ENCODE data around the gene ZNF547. TPM values are rescaled to one million over a fixed set of nuclear protein-coding genes. Genes with fewer than 3 reads are reported as not detected.
A peak's percentile ranks its signal among the peaks of the same experiment; 100 is the strongest.

Gene ZNF547
- 3.6 and 3.9 TPM in 2 replicates for total RNA-seq

GRCh38 chr19:57362997-57363687, at the start of gene ZNF547, which contains the start of gene TRAPPC2B:
Gene ZNF547 (plus strand): TSS chr19:57363551. CDS start chr19:57368556, 5,005 bp downstream.
Gene TRAPPC2B (plus strand): TSS chr19:57363551. CDS start chr19:57364834, 1,283 bp downstream.
- Histone ChIP-seq H3K36me3 (ENCODE audit: control insufficient read depth, insufficient read depth, low read length) (peaks cover 4% of the 10 kb centered on the region), H3K4me3 (ENCODE audit: low read depth, low read length) (peak within 1 kb of the TSS; percentile 58), H3K27me3 (ENCODE audit: control insufficient read depth, insufficient read depth, low read length) (no peaks in the 10 kb centered on the region)
- peak; percentile 96 for DNase-seq (ENCODE audit: low read depth)
- no peak for TF ChIP-seq CTCF (IDR thresholded peaks at IDR 0.05; ENCODE audit: insufficient read depth, low read length, severe bottlenecking)
- FAIRE-seq = peak; percentile 97

GRCh38 chr19:57314146-57314545, 49.2 kb upstream of the ZNF547 start:
- no peaks in the 10 kb centered on the region for H3K36me3 ChIP-seq (ENCODE audit: control insufficient read depth, insufficient read depth, low read length)
- no peaks in the 10 kb centered on the region for H3K27me3 ChIP-seq (ENCODE audit: control insufficient read depth, insufficient read depth, low read length)
- no peak for DNase-seq (ENCODE audit: low read depth)
- FAIRE-seq = peak; percentile 75
- no peak for TF ChIP-seq CTCF (IDR thresholded peaks at IDR 0.05; ENCODE audit: insufficient read depth, low read length, severe bottlenecking)
- no peak overlapping the region for H3K4me3 ChIP-seq (ENCODE audit: low read depth, low read length)

GRCh38 chr19:57317503-57317902, 45.8 kb upstream of the ZNF547 start:
- no peak for TF ChIP-seq CTCF (IDR thresholded peaks at IDR 0.05; ENCODE audit: insufficient read depth, low read length, severe bottlenecking)
- FAIRE-seq = no peak
- H3K4me3 ChIP-seq (ENCODE audit: low read depth, low read length) = no peak overlapping the region
- DNase-seq (ENCODE audit: low read depth) = no peak
- H3K36me3 ChIP-seq (ENCODE audit: control insufficient read depth, insufficient read depth, low read length) = no peaks in the 10 kb centered on the region
- no peaks in the 10 kb centered on the region for H3K27me3 ChIP-seq (ENCODE audit: control insufficient read depth, insufficient read depth, low read length)

- no peak for FAIRE-seq
- peaks cover 8% of the 10 kb centered on the region for H3K36me3 ChIP-seq (ENCODE audit: control insufficient read depth, insufficient read depth, low read length)
- TF ChIP-seq CTCF (IDR thresholded peaks at IDR 0.05; ENCODE audit: insufficient read depth, low read length, severe bottlenecking) = no peak
Observed at GRCh38 chr19:57319869-57320179, 43.5 kb upstream of the ZNF547 start.

GRCh38 chr19:57320180-57321084, 42.9 kb upstream of the ZNF547 start, which contains the start of gene ZNF543:
Gene ZNF543 (plus strand): TSS chr19:57320472. CDS start chr19:57320854, 382 bp downstream.
- H3K4me3 ChIP-seq (ENCODE audit: low read depth, low read length) = peak within 1 kb of the TSS; percentile 75
- peaks cover 10% of the 10 kb centered on the region for H3K36me3 ChIP-seq (ENCODE audit: control insufficient read depth, insufficient read depth, low read length)
- peak; percentile 87 for DNase-seq (ENCODE audit: low read depth)
- no peak for TF ChIP-seq CTCF (IDR thresholded peaks at IDR 0.05; ENCODE audit: insufficient read depth, low read length, severe bottlenecking)
- no peaks in the 10 kb centered on the region for H3K27me3 ChIP-seq (ENCODE audit: control insufficient read depth, insufficient read depth, low read length)
- peak; percentile 73 for FAIRE-seq

More at GRCh38 chr19:57319869-57320179, 43.5 kb upstream of the ZNF547 start:
- no peak for DNase-seq (ENCODE audit: low read depth)
- no peaks in the 10 kb centered on the region for H3K27me3 ChIP-seq (ENCODE audit: control insufficient read depth, insufficient read depth, low read length)
- peak overlapping the region; percentile 75 for H3K4me3 ChIP-seq (ENCODE audit: low read depth, low read length)

Measured in bronchial epithelial cell (primary cell).